H1 (cell line): ENCODE measurements around the gene NT5M. TPM values are rescaled to one million over a fixed set of nuclear protein-coding genes. Genes with fewer than 3 reads are reported as not detected.

Source experiments
- CTCF ChIA-PET: fragments of 300-600 bp; sonication (Branson Sonifier 250); formaldehyde crosslinking; loops from one replicate; lab custom pipeline; 2021; ENCODE audit not compliant: partially characterized antibody; lab: Charles Lee
- POLR2A ChIA-PET: fragments of 300-600 bp; sonication (Branson Sonifier 250); formaldehyde crosslinking; loops from one replicate; lab custom pipeline; 2021; ENCODE audit warnings: inconsistent platforms; ENCODE audit not compliant: partially characterized antibody; lab: Charles Lee
- DNase-seq, 2 experiments: peaks; one replicate each; pipeline versions ENCODE4 v3.0.0 to v3.0.0-alpha.2; 2010 to 2022; ENCODE audit warnings: low spot score in 2 of 2, low read depth in 1 of 2, mixed read lengths in 1 of 2
- FAIRE-seq: peaks from 2 replicates; lab custom pipeline; 2011; peaks lifted over from hg19 to GRCh38; lab: Jason Lieb, UNC
- H2AFZ ChIP-seq: 2 replicates; pipeline ENCODE4 v1.8.1; 2012; ENCODE audit warnings: low read length, inconsistent platforms
- H2AK5ac ChIP-seq: 2 replicates; pipeline ENCODE4 v1.6.1; 2013; ENCODE audit warnings: low read depth, low read length
- H2BK120ac ChIP-seq: replicated peaks from 2 replicates; pipeline ENCODE3; 2013; ENCODE audit warnings: low read depth, low read length, inconsistent platforms
- H2BK12ac ChIP-seq: 2 replicates; pipeline ENCODE4 v1.6.1; 2013; ENCODE audit warnings: low read depth, low read length
- H2BK15ac ChIP-seq: 2 replicates; pipeline ENCODE4 v1.6.1; 2013; ENCODE audit warnings: low read length
- H2BK20ac ChIP-seq: 2 replicates; pipeline ENCODE4 v1.6.1; 2013; ENCODE audit warnings: low read length
- H2BK5ac ChIP-seq: 2 replicates; pipeline ENCODE4 v1.6.1; 2013; ENCODE audit warnings: low read depth, low read length
- H3K14ac ChIP-seq: 2 replicates; pipeline ENCODE4 v1.6.1; 2013; ENCODE audit warnings: inconsistent platforms; ENCODE audit not compliant: insufficient read length
- H3K18ac ChIP-seq: 2 replicates; pipeline ENCODE4 v1.6.1; 2013; ENCODE audit warnings: low read length; ENCODE audit errors: extremely low read depth
- H3K23ac ChIP-seq: 2 replicates; pipeline ENCODE4 v1.6.1; 2013; ENCODE audit warnings: inconsistent platforms; ENCODE audit not compliant: insufficient read length
- H3K23me2 ChIP-seq: 2 replicates; pipeline ENCODE4 v1.6.1; 2013; ENCODE audit warnings: low read depth, low read length
- H3K27ac ChIP-seq: 2 replicates; pipeline ENCODE4 v1.6.1; 2011; ENCODE audit warnings: low read depth, low read length, inconsistent platforms
- H3K27me3 ChIP-seq, 4 experiments: replicated peaks in 1 of 4; 1 replicate in 1 of 4; 2 replicates in 3 of 4; pipeline versions ENCODE4 v1.6.1 to v1.8.1; 2011 to 2013; ENCODE audit warnings: low read length in 3 of 4, mild to moderate bottlenecking in 3 of 4, inconsistent platforms in 2 of 4, mixed read lengths in 2 of 4, moderate library complexity in 1 of 4; ENCODE audit not compliant: control insufficient read depth in 3 of 4, insufficient read depth in 3 of 4; ENCODE audit errors: extremely low read depth in 1 of 4
- H3K36me3 ChIP-seq, 4 experiments: 2 replicates each; pipeline versions ENCODE4 v1.6.1 to v1.8.1; 2011 to 2013; ENCODE audit warnings: mild to moderate bottlenecking in 4 of 4, low read length in 3 of 4, moderate library complexity in 2 of 4, control low read depth in 1 of 4, inconsistent platforms in 1 of 4; ENCODE audit not compliant: insufficient read depth in 4 of 4, control insufficient read depth in 2 of 4
- H3K4ac ChIP-seq: replicated peaks from 2 replicates; pipeline ENCODE3; 2013; ENCODE audit warnings: low read length, low read depth, mixed read lengths, inconsistent platforms; ENCODE audit not compliant: insufficient read length
- H3K4me1 ChIP-seq, 4 experiments: replicated peaks in 1 of 4; 1 replicate in 1 of 4; 2 replicates in 3 of 4; pipeline versions ENCODE4 v1.6.1 to v1.8.1; 2011 to 2013; ENCODE audit warnings: low read length in 3 of 4, inconsistent platforms in 2 of 4, mixed read lengths in 1 of 4; ENCODE audit not compliant: insufficient read depth in 4 of 4, control insufficient read depth in 3 of 4
- H3K4me2 ChIP-seq, 2 experiments: 2 replicates each; pipeline versions ENCODE4 v1.6.1 to v1.8.1; 2011 to 2013; ENCODE audit warnings: low read depth in 2 of 2, low read length in 2 of 2, control low read depth in 1 of 2, inconsistent platforms in 1 of 2, mild to moderate bottlenecking in 1 of 2; ENCODE audit not compliant: insufficient read depth in 1 of 2
- H3K4me3 ChIP-seq, 4 experiments: fragments of 200-600, 300-600 bp in 1 of 4; sonication (generic), shearing (Covaris generic), sonication (Bioruptor Twin) in 1 of 4; 2 replicates each; pipeline versions ENCODE4 v1.5.1 to v1.8.1; 2011 to 2016; ENCODE audit warnings: low read length in 4 of 4, low read depth in 3 of 4, control low read depth in 2 of 4, inconsistent platforms in 2 of 4, mild to moderate bottlenecking in 2 of 4, mixed read lengths in 1 of 4, moderate library complexity in 1 of 4; ENCODE audit not compliant: insufficient read depth in 2 of 4; ENCODE audit errors: extremely low read depth in 1 of 4
- H3K56ac ChIP-seq: replicated peaks from 2 replicates; pipeline ENCODE3; 2013; ENCODE audit warnings: low read depth, mild to moderate bottlenecking, mixed read lengths, low read length, inconsistent platforms; ENCODE audit not compliant: insufficient read length
- H3K79me1 ChIP-seq: 2 replicates; pipeline ENCODE4 v1.6.1; 2013; ENCODE audit warnings: low read depth, low read length, control low read depth
- H3K79me2 ChIP-seq, 2 experiments: 2 replicates each; pipeline versions ENCODE4 v1.6.1 to v1.8.1; 2012 to 2013; ENCODE audit warnings: low read length in 2 of 2, mild to moderate bottlenecking in 2 of 2, inconsistent platforms in 1 of 2; ENCODE audit not compliant: insufficient read depth in 2 of 2, control insufficient read depth in 1 of 2
- H3K9ac ChIP-seq, 4 experiments: replicated peaks in 1 of 4; 1 replicate in 1 of 4; 2 replicates in 3 of 4; pipeline versions ENCODE4 v1.6.1 to v1.8.1; 2011 to 2013; ENCODE audit warnings: low read depth in 3 of 4, low read length in 3 of 4, control low read depth in 2 of 4, mild to moderate bottlenecking in 2 of 4, moderate library complexity in 2 of 4, inconsistent platforms in 1 of 4; ENCODE audit errors: extremely low read depth in 1 of 4
- H3K9me3 ChIP-seq, 2 experiments: 2 replicates each; pipeline versions ENCODE4 v1.6.1 to v1.8.1; 2012 to 2013; ENCODE audit warnings: mild to moderate bottlenecking in 2 of 2, moderate library complexity in 2 of 2, control low read depth in 1 of 2, inconsistent platforms in 1 of 2, low read depth in 1 of 2, low read length in 1 of 2, mixed read lengths in 1 of 2; ENCODE audit not compliant: insufficient read depth in 2 of 2
- H4K20me1 ChIP-seq, 2 experiments: replicated peaks in 1 of 2; 2 replicates each; pipeline versions ENCODE3 to v1.8.1; 2011 to 2013; ENCODE audit warnings: inconsistent platforms in 2 of 2, low read length in 2 of 2, mild to moderate bottlenecking in 1 of 2; ENCODE audit not compliant: insufficient read depth in 2 of 2, control insufficient read depth in 1 of 2
- H4K5ac ChIP-seq: 2 replicates; pipeline ENCODE4 v1.6.1; 2013; ENCODE audit warnings: low read length, low read depth, mixed read lengths, inconsistent platforms; ENCODE audit not compliant: insufficient read length
- H4K8ac ChIP-seq: 2 replicates; pipeline ENCODE4 v1.8.0; 2013; ENCODE audit warnings: mild to moderate bottlenecking, moderate library complexity, low read length, inconsistent platforms; ENCODE audit not compliant: insufficient read depth; ENCODE audit errors: extremely low read depth
- H4K91ac ChIP-seq: replicated peaks from 2 replicates; pipeline ENCODE3; 2013; ENCODE audit warnings: low read length, mixed read lengths, inconsistent platforms; ENCODE audit not compliant: insufficient read length
- ASH2L ChIP-seq: fragments of 200-600, 300-600 bp; sonication (generic); IDR thresholded peaks from one replicate; pipeline ENCODE4 v1.7.1; 2017; ENCODE audit warnings: low read length
- BACH1 ChIP-seq: IDR thresholded peaks from 2 replicates; pipeline ENCODE4 v1.6.1; 2012; ENCODE audit warnings: low read length, improper control_type of control experiment
- CBX5 ChIP-seq: fragments of 300-800, 300-1000 bp; sonication (generic); IDR thresholded peaks from 2 replicates; pipeline ENCODE4 v1.7.1; 2016; ENCODE audit warnings: antibody characterized with exemption, low read length, low read depth
- GABPA ChIP-seq: IDR thresholded peaks from 2 replicates; pipeline ENCODE4 v1.6.1; 2011; ENCODE audit warnings: mild to moderate bottlenecking, low read length, moderate library complexity, borderline replicate concordance; ENCODE audit not compliant: insufficient read depth
- GTF2F1 ChIP-seq: IDR thresholded peaks from 2 replicates; pipeline ENCODE4 v1.6.1; 2012; ENCODE audit warnings: low read depth, low read length, improper control_type of control experiment, borderline replicate concordance
- RXRA ChIP-seq: IDR thresholded peaks from 2 replicates; pipeline ENCODE4 v1.6.1; 2011; ENCODE audit warnings: low read depth, mild to moderate bottlenecking, low read length, moderate library complexity; ENCODE audit not compliant: insufficient read depth
- SIRT6 ChIP-seq: IDR thresholded peaks from one replicate; pipeline ENCODE4 v1.7.1; 2012; ENCODE audit warnings: low read length, inconsistent platforms
- TAF7 ChIP-seq: optimal IDR thresholded peaks from 2 replicates; pipeline ENCODE3; 2011; ENCODE audit warnings: low read depth, mild to moderate bottlenecking, inconsistent platforms, low read length, moderate library complexity, borderline replicate concordance
- WGBS, 2 experiments: shearing (Covaris generic) in 1 of 2; methylation state at CpG; one replicate each; pipeline versions ENCODE4 v1.1.6 to v1.1.7; 2013 to 2015; ENCODE audit warnings: low lambda C conversion rate in 2 of 2, mixed read lengths in 2 of 2, inconsistent platforms in 1 of 2, low coverage in 1 of 2, missing lambda C conversion rate in 1 of 2; ENCODE audit not compliant: insufficient replicate concordance in 2 of 2, insufficient coverage in 1 of 2, insufficient read length in 1 of 2; ENCODE audit errors: extremely low coverage in 1 of 2, missing lambda C conversion rate in 1 of 2; 5-methylcytosine and 5-hydroxymethylcytosine counted together
- polyA plus RNA-seq, 7 experiments: library from polyadenylated mRNA; depleted of rRNA in 3 of 7; stranded (reverse) in 5 of 7; unstranded in 2 of 7; fragments of >200 nt in 5 of 7; fragments of 200-250 nt in 2 of 7; gene quantifications; 1 replicate in 5 of 7; 2 replicates in 1 of 7; 4 replicates in 1 of 7; pipeline versions ENCODE4 v1.2.1 to v1.2.3, GENCODE V29; 2011 to 2013; ENCODE audit warnings: missing spikeins in 2 of 7, mixed read lengths in 2 of 7
- total RNA-seq: library from RNA; stranded (reverse); fragmentation: NEBNext Ultra II Directional; extraction: Animal tissue kit (Norgen Biotek cat#: 25700); gene quantifications from 2 replicates; pipeline ENCODE4 v1.2.1, GENCODE V29; 2021

Gene NT5M
- total and polyA plus RNA-seq, 2 of the 8 experiments (the other 6 are each of a cell fraction or from before 2014, with no cell fraction given), result 7.6 to 18.2 TPM

- H4K20me1 ChIP-seq, result peaks cover 3% of the 10 kb centered on the region in 2 experiments
- POLR2A ChIA-PET, result interaction anchor here (1.1 kb wide), 1 partner anchor 43 kb away, joined by 3 read pairs; no protein-coding TSS in a partner anchor
- H3K79me2 ChIP-seq, result no peaks in the 10 kb centered on the region
- H3K56ac ChIP-seq, result no peak overlapping the region
- H2BK15ac ChIP-seq, result no peak overlapping the region
- H3K14ac ChIP-seq, result no peak overlapping the region
- H2BK12ac ChIP-seq, result no peak overlapping the region
- no peak overlapping the region for H3K27ac ChIP-seq
- H3K4me3 ChIP-seq, result no peak overlapping the region
- H3K23ac ChIP-seq, result no peak overlapping the region
- no peaks in the 10 kb centered on the region for H3K23me2 ChIP-seq
- H2AK5ac ChIP-seq, result no peak overlapping the region
- 0 out of 2 replicates have a peak, but pooled peaks cover 2% of the 10 kb centered on the region for H3K79me1 ChIP-seq
- H3K36me3 ChIP-seq, result peaks cover 18 to 52% (median 36%) of the 10 kb centered on the region in 4 experiments
- no peaks in the 10 kb centered on the region for H3K27me3 ChIP-seq
- H3K18ac ChIP-seq, result no peak overlapping the region
- no peak overlapping the region for H2AFZ ChIP-seq
- H2BK120ac ChIP-seq, result no peak overlapping the region
- TF ChIP-seq SIRT6 (no peak), RXRA (no peak), GABPA (no peak), GTF2F1 (no peak), ASH2L (no peak), TAF7 (no peak), CBX5 (no peak), BACH1 (no peak)
- TF ChIP-seq, all 59 proteins: peak for 0
- Histone ChIP-seq H3K4me1 (no peaks in the 10 kb centered on the region), H2BK20ac (no peak overlapping the region), H4K91ac (no peak overlapping the region), H3K4ac (no peak overlapping the region), H4K5ac (no peak overlapping the region), H3K9me3 (no peaks in the 10 kb centered on the region), H4K8ac (no peak overlapping the region), H2BK5ac (no peak overlapping the region), H3K4me2 (no peak overlapping the region), H3K9ac (no peak overlapping the region)
- 91% methylated on average over 3 of the region's 3 CpGs; no CpG with 5 or more reads in 1 of the 2 experiments for WGBS, 2 experiments
- DNase-seq (no peak), FAIRE-seq (no peak)
- CTCF ChIA-PET, result interaction anchor here (0.8 to 1.4 kb wide), 4 partner anchors 9 to 17 kb away, joined by 3 to 6 read pairs (median 4); no protein-coding TSS in a partner anchor
These were observed 49.8 kb upstream of the NT5M start for GRCh38 chr17:17253406-17253805.
